IPS DF 6.9 (cell line): ENCODE measurements around the gene ACOX3.

Source experiments
- DNase-seq: peaks from one replicate; pipeline ENCODE4 v3.0.0-alpha.2; 2013; ENCODE audit warnings: low read depth, low spot score
- H3K27ac ChIP-seq: one replicate; pipeline ENCODE4 v1.5.1; 2013; ENCODE audit warnings: low read length, control low read depth
- H3K27me3 ChIP-seq: 2 replicates; pipeline ENCODE4 v1.6.1; 2013; ENCODE audit warnings: mild to moderate bottlenecking, low read length; ENCODE audit not compliant: control insufficient read depth, insufficient read depth
- H3K36me3 ChIP-seq: 2 replicates; pipeline ENCODE4 v1.6.1; 2013; ENCODE audit warnings: low read length; ENCODE audit not compliant: control insufficient read depth, insufficient read depth
- H3K4me1 ChIP-seq: 2 replicates; pipeline ENCODE4 v1.6.1; 2013; ENCODE audit warnings: low read length; ENCODE audit not compliant: control insufficient read depth, insufficient read depth
- H3K4me3 ChIP-seq: 2 replicates; pipeline ENCODE4 v1.5.1; 2013; ENCODE audit warnings: mild to moderate bottlenecking, low read length
- H3K9me3 ChIP-seq: 2 replicates; pipeline ENCODE4 v1.6.1; 2013; ENCODE audit warnings: low read length, inconsistent platforms; ENCODE audit not compliant: control insufficient read depth, insufficient read depth
- whole genome bisulfite sequencing: extraction: QIAGEN DNeasy Blood & Tissue Kit; methylation state at CpG from one replicate; pipeline ENCODE4 v1.1.7; 2013; ENCODE audit warnings: mixed read lengths, missing lambda C conversion rate; ENCODE audit not compliant: insufficient read length, insufficient coverage; 5-methylcytosine and 5-hydroxymethylcytosine counted together

Gene ACOX3

DNA sequence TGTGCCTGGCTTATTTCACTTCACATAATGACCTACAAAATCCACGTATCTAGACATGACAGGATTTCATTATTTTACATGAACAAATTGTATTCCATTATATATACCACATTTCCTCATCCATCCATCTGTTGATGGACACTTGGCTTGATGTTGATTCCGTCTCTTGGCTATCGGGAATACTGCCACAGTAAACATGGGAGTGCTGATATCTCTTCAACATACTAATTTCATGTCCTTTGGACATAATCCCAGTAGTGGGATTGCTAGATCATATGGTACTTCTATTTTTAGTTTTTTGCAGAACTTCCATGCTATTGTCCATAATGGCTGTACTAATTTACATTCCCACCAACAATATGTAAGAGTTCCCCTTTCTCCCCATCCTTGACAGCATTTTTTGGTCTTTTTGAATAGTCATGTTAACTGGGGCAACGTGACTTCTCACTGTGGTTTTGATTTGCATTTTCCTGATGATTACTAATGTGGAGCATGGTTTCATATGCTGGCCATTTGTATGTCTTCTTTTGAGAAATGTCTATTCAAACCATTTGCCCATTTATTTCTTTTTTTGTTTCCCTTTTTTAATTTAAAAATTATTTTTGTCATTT lies 102.1 kb downstream of the ACOX3 start:
- H3K27me3 ChIP-seq, result no peaks in the 10 kb centered on the region
- no peaks in the 10 kb centered on the region for H3K4me1 ChIP-seq
- H3K9me3 ChIP-seq, result no peaks in the 10 kb centered on the region
- no peak for DNase-seq
- no peak overlapping the region for H3K27ac ChIP-seq
- no peak overlapping the region for H3K4me3 ChIP-seq
- 100% methylated on average over 1 of the region's 4 CpGs for WGBS
- H3K36me3 ChIP-seq, result no peaks in the 10 kb centered on the region

GRCh38 chr4:8336412-8337075 lies 104.0 kb downstream of the ACOX3 start:
- Histone ChIP-seq H3K9me3 (no peaks in the 10 kb centered on the region), H3K27me3 (no peaks in the 10 kb centered on the region), H3K4me1 (no peaks in the 10 kb centered on the region), H3K27ac (no peak overlapping the region), H3K36me3 (no peaks in the 10 kb centered on the region), H3K4me3 (no peak overlapping the region)
- no CpG with 5 or more reads among the region's 7 CpGs for WGBS
- DNase-seq, result no peak

GRCh38 chr4:8335848-8336247 lies 104.7 kb downstream of the ACOX3 start:
- Histone ChIP-seq H3K27ac (no peak overlapping the region), H3K36me3 (no peaks in the 10 kb centered on the region), H3K27me3 (no peaks in the 10 kb centered on the region), H3K4me3 (no peak overlapping the region), H3K9me3 (no peaks in the 10 kb centered on the region), H3K4me1 (no peaks in the 10 kb centered on the region)
- no CpG with 5 or more reads among the region's 2 CpGs for WGBS
- no peak for DNase-seq

GRCh38 chr4:8334786-8335460 lies 105.6 kb downstream of the ACOX3 start:
- H3K9me3 ChIP-seq, result no peaks in the 10 kb centered on the region
- no peak overlapping the region for H3K4me3 ChIP-seq
- no peak overlapping the region for H3K27ac ChIP-seq
- H3K4me1 ChIP-seq, result no peaks in the 10 kb centered on the region
- H3K27me3 ChIP-seq, result no peaks in the 10 kb centered on the region
- no peak for DNase-seq
- H3K36me3 ChIP-seq, result no peaks in the 10 kb centered on the region
- no CpG with 5 or more reads among the region's 13 CpGs for WGBS

- Histone ChIP-seq H3K27ac (no peak overlapping the region), H3K9me3 (no peaks in the 10 kb centered on the region), H3K4me3 (no peak overlapping the region), H3K27me3 (no peaks in the 10 kb centered on the region), H3K4me1 (no peaks in the 10 kb centered on the region), H3K36me3 (no peaks in the 10 kb centered on the region)
- no CpG with 5 or more reads among the region's 14 CpGs for WGBS
- no peak for DNase-seq
These were observed 106.6 kb downstream of the ACOX3 start for GRCh38 chr4:8333726-8334460.

DNA sequence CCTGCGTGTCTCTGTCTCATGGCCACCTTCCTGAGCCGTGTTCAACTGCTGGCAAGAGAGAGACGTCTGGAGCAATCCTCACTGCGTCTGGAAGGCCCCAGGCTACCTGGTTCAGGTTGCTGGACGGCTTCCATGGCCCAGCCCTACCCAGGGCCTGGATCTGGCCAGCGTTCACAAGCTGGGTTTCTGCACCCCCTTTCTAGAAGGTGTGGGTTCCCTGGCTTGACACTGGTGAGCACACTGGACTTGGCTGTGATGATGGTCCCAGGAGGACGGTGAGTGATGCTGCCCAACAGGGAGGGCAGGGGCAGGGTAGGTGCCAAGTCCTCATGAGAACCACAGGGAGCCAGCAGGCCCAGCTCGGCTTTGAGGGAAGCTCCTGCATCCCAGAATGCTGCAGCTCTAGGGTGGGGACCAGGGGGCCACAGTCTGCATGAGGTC lies 107.6 kb downstream of the ACOX3 start:
- H3K9me3 ChIP-seq, result no peaks in the 10 kb centered on the region
- DNase-seq, result no peak
- H3K4me3 ChIP-seq, result no peak overlapping the region
- WGBS, result no CpG with 5 or more reads among the region's 8 CpGs
- no peaks in the 10 kb centered on the region for H3K27me3 ChIP-seq
- H3K4me1 ChIP-seq, result no peaks in the 10 kb centered on the region
- no peaks in the 10 kb centered on the region for H3K36me3 ChIP-seq
- no peak overlapping the region for H3K27ac ChIP-seq

DNA sequence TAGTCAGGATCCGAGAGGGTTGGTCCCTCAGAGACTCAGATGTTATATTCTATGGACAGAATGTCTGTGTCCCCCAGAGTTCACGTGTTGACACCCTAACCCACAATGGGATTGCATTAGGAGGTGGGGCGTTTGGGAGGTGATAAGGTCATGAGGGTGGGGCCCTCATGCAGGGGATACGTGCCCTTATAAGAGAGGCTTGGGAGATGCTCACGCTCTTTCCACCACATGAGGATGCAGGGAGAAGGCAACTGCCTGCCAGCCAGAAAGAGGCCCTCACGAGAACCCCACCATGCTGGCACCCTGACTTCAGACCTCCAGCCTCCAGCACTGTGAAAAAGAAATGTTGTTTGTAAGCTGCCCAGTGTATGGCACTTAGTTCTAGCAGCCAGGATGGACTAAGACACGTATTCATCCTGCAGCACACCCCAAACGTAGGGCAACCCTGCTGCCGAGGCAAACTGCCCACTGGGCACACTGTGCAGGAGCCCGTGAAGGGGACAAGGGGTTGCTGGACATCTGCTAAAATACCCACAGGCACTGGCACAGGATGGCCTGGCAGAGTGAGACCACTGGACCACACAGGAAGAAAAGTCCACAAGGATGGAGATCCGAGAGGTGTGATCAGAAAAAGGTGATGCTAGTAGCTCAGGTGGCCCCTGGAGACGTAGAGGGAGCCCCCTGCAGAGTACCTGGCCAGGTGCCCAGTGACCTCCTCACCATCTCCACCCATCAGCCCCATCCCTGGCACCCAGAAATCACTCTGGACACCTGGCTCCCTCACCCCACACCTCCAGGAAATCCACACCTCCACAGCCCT lies 108.3 kb downstream of the ACOX3 start:
- no CpG with 5 or more reads among the region's 12 CpGs for WGBS
- no peaks in the 10 kb centered on the region for H3K4me1 ChIP-seq
- no peak overlapping the region for H3K4me3 ChIP-seq
- H3K27me3 ChIP-seq, result no peaks in the 10 kb centered on the region
- H3K27ac ChIP-seq, result no peak overlapping the region
- DNase-seq, result no peak
- no peaks in the 10 kb centered on the region for H3K36me3 ChIP-seq
- no peaks in the 10 kb centered on the region for H3K9me3 ChIP-seq

DNA sequence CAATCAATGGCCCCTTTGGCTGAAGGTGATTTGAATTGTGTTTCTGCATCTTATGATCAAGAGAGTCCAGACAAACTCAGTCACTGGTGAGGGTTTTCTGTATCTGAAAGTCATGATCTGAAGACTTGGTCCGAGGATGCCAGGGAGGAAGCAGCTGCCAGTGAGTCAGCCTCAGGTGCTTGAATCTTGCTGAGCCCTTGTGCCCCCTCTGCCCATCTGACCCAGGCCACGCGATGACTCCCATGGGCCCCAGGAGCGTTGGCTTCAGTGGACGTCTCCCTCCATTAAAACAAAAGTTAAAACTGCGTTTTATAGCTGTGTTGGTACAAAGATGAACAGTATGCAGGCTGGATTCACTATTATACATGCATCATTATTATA lies 109.0 kb downstream of the ACOX3 start:
- no peaks in the 10 kb centered on the region for H3K36me3 ChIP-seq
- no peaks in the 10 kb centered on the region for H3K27me3 ChIP-seq
- no peak for DNase-seq
- WGBS, result no CpG with 5 or more reads among the region's 6 CpGs
- no peaks in the 10 kb centered on the region for H3K9me3 ChIP-seq
- H3K4me3 ChIP-seq, result no peak overlapping the region
- H3K4me1 ChIP-seq, result no peaks in the 10 kb centered on the region
- no peak overlapping the region for H3K27ac ChIP-seq

- no peaks in the 10 kb centered on the region for H3K36me3 ChIP-seq
- no peak overlapping the region for H3K4me3 ChIP-seq
- no peaks in the 10 kb centered on the region for H3K27me3 ChIP-seq
- WGBS, result no CpG with 5 or more reads among the region's 15 CpGs
- H3K4me1 ChIP-seq, result no peaks in the 10 kb centered on the region
- no peak overlapping the region for H3K27ac ChIP-seq
- DNase-seq, result no peak
- H3K9me3 ChIP-seq, result no peaks in the 10 kb centered on the region
These were observed 109.5 kb downstream of the ACOX3 start for GRCh38 chr4:8330821-8331574.
